ENCODE measurements around the gene APC. TPM values are rescaled to one million over a fixed set of nuclear protein-coding genes. Genes with fewer than 3 reads are reported as not detected.
A peak's percentile ranks its signal among the peaks of the same experiment; 100 is the strongest.

Gene APC
- total RNA-seq, 6 experiments from 2014 or later, result 12.4 to 34.5 (median 16.9) TPM

DNA sequence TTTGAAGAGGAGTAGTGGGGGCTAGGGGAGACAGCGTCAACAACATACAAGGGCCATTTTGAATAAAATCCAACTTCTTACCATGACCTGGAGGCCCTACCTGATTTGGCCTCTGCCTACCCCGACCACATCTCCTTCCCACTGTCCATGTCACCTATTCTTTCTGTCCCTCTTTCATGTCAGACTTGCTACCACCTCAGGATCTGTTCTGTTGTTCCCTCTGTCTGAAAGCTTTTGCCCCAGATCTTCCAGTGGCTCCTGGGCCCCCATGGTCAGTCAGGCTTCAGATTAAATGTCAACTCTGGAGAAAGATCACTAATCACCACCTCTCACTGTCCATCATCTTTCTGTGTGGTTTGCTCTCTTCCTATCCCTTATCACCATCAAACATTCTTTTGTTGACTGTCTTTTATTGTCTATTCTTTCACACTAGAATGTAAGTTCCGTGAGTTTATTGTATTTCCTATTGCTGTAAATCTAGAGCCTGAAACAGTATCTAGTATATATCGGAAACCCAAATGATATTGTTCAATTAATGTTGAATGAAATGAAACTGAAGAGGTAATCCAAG, 31.2 kb upstream of the APC start:
- Histone ChIP-seq H3K36me3 (no peaks in the 10 kb centered on the region), H3K9me3 (no peaks in the 10 kb centered on the region), H3K4me1 (peaks cover 0 to 11% (median 0%) of the 10 kb centered on the region in 4 donors), H3K4me3 (peak overlapping the region in 2 of 3 donors; percentile 75 to 93), H3K27ac (peak overlapping the region in 2 of 3 donors; percentile 86 to 87), H3K27me3 (no peaks in the 10 kb centered on the region)
- TF ChIP-seq POLR2A (IDR thresholded peaks at IDR 0.05), result no peak
- TF ChIP-seq, protein P1, sequence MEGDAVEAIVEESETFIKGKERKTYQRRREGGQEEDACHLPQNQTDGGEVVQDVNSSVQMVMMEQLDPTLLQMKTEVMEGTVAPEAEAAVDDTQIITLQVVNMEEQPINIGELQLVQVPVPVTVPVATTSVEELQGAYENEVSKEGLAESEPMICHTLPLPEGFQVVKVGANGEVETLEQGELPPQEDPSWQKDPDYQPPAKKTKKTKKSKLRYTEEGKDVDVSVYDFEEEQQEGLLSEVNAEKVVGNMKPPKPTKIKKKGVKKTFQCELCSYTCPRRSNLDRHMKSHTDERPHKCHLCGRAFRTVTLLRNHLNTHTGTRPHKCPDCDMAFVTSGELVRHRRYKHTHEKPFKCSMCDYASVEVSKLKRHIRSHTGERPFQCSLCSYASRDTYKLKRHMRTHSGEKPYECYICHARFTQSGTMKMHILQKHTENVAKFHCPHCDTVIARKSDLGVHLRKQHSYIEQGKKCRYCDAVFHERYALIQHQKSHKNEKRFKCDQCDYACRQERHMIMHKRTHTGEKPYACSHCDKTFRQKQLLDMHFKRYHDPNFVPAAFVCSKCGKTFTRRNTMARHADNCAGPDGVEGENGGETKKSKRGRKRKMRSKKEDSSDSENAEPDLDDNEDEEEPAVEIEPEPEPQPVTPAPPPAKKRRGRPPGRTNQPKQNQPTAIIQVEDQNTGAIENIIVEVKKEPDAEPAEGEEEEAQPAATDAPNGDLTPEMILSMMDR (IDR thresholded peaks at IDR 0.05), result no peak
- 81% methylated on average over 2 of the region's 4 CpGs for WGBS (ENCODE audit: insufficient coverage, low coverage, low lambda C conversion rate, missing lambda C conversion rate)
- intact Hi-C loops (cut with DNase I), result no loop called here
- ATAC-seq, result no peak
- no peak for DNase-seq

DNA sequence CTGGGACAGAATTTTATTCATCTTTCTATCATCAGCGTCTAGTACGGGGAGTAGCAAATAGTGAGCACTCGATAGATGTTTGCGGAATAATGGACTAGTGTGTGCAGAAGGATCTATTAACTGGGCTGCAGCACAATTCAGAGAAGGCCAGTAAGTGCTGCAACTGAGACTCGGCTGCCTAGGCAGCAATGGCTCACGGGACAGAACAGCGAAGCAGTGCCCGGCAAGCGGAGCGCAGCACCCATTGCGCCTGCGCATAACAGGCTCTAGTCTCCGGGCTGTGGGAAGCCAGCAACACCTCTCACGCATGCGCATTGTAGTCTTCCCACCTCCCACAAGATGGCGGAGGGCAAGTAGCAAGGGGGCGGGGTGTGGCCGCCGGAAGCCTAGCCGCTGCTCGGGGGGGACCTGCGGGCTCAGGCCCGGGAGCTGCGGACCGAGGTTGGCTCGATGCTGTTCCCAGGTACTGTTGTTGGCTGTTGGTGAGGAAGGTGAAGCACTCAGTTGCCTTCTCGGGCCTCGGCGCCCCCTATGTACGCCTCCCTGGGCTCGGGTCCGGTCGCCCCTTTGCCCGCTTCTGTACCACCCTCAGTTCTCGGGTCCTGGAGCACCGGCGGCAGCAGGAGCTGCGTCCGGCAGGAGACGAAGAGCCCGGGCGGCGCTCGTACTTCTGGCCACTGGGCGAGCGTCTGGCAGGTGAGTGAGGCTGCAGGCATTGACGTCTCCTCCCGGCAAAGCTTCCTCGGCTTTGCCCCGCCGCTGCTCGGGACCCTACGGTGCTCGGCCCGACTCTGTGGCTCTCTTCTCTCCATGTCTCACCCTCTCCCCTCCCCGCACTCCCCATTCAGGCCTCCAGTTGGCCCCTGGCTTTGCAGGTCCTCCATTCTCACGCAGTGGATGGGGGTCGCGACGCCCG, 30.2 kb upstream of the APC start:
- no peaks in the 10 kb centered on the region for H3K36me3 ChIP-seq
- 3% methylated on average over 27 of the region's 61 CpGs for WGBS (ENCODE audit: insufficient coverage, low coverage, low lambda C conversion rate, missing lambda C conversion rate)
- intact Hi-C loops (cut with DNase I), result no loop called here
- peak overlapping the region; percentile 75 to 93 (median 85) for H3K4me3 ChIP-seq
- peak overlapping the region; percentile 78 to 87 (median 86) for H3K27ac ChIP-seq
- no peaks in the 10 kb centered on the region for H3K27me3 ChIP-seq
- DNase-seq, result peak; percentile 98 to 99 (median 99)
- no peaks in the 10 kb centered on the region for H3K9me3 ChIP-seq
- ATAC-seq, result peak; percentile 97 to 98 (median 98)
- TF ChIP-seq, protein P1 (IDR thresholded peaks at IDR 0.05), result no peak
- TF ChIP-seq POLR2A (IDR thresholded peaks at IDR 0.05), result peak; percentile 83
- peaks cover 0 to 11% (median 0%) of the 10 kb centered on the region in 4 donors for H3K4me1 ChIP-seq

DNA sequence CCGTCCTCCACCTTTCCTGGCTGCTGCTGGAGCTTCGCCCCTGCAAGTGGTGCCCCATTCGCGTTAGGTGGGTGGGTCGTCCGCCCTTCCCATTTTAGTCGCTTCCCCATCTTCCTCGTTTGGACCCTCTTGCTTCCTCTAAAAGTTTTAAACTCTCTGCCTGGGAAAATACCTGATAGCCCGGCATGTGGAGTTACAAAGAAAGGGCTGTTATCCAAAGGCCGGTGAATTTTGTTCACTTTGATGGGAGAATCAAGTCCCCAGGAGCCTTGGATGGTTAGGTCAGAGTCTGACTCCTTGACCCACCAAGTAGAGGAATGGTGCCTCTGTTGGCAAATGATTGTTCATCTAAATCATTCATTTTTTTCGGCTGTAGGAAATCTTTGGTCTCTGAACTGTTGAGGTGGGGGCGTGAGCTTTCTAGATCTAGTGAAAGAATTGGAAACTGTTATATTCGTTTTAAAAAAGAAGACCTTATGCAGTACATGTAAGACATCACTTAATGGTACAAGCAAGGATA, 29.5 kb upstream of the APC start:
- intact Hi-C loops (cut with DNase I), result no loop called here
- ATAC-seq (no peak), DNase-seq (no peak)

DNA sequence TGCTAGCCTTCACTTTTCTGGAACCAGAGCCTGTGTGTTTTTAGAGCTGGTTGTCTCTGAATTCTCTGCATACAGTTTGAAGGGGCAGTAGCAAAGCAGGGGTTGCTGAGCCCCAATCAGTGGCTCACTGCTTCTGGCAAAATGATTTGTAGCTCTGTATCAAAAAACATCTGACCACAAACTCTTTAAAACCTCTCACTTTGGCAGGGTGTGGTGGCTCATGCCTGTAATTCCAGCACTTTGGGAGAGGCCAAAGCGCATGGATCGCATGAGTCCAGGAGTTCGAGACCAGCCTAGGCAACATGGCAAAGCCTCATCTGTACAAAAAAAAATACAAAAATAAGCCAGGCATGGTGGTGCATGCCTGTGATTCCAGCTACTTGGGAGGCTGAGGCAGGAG, 28.3 kb upstream of the APC start:
- ATAC-seq (no peak), DNase-seq (no peak)
- Histone ChIP-seq H3K36me3 (no peaks in the 10 kb centered on the region), H3K4me1 (peaks cover 0 to 11% (median 0%) of the 10 kb centered on the region in 4 donors), H3K9me3 (no peaks in the 10 kb centered on the region), H3K27me3 (no peaks in the 10 kb centered on the region), H3K4me3 (no peak overlapping the region), H3K27ac (no peak overlapping the region)
- 93% methylated on average over 3 of the region's 3 CpGs for WGBS (ENCODE audit: insufficient coverage, low coverage, low lambda C conversion rate, missing lambda C conversion rate)
- TF ChIP-seq, protein P1 (IDR thresholded peaks at IDR 0.05), result no peak
- TF ChIP-seq POLR2A (IDR thresholded peaks at IDR 0.05), result no peak
- intact Hi-C loops (cut with DNase I), result no loop called here

More for the DNA sequence above, 29.5 kb upstream of the APC start:
- 2% methylated on average over 12 of the region's 13 CpGs for WGBS (ENCODE audit: insufficient coverage, low coverage, low lambda C conversion rate, missing lambda C conversion rate)
- Histone ChIP-seq H3K4me1 (peaks cover 0 to 11% (median 0%) of the 10 kb centered on the region in 4 donors), H3K36me3 (no peaks in the 10 kb centered on the region), H3K27me3 (no peaks in the 10 kb centered on the region), H3K9me3 (no peaks in the 10 kb centered on the region), H3K27ac (peak overlapping the region; percentile 78 to 87 (median 86)), H3K4me3 (peak overlapping the region; percentile 75 to 93 (median 85))
- no peak for TF ChIP-seq POLR2A (IDR thresholded peaks at IDR 0.05)
- TF ChIP-seq, protein P1 (IDR thresholded peaks at IDR 0.05), result no peak

All from right lobe of liver (tissue), 6 donors.